ENCODE results near the gene CXCR5.

CXCR5 gene

GRCh38 chr11:118857385-118857784 is 26.3 kb upstream of the CXCR5 start:
- TF ChIP-seq, protein P1, sequence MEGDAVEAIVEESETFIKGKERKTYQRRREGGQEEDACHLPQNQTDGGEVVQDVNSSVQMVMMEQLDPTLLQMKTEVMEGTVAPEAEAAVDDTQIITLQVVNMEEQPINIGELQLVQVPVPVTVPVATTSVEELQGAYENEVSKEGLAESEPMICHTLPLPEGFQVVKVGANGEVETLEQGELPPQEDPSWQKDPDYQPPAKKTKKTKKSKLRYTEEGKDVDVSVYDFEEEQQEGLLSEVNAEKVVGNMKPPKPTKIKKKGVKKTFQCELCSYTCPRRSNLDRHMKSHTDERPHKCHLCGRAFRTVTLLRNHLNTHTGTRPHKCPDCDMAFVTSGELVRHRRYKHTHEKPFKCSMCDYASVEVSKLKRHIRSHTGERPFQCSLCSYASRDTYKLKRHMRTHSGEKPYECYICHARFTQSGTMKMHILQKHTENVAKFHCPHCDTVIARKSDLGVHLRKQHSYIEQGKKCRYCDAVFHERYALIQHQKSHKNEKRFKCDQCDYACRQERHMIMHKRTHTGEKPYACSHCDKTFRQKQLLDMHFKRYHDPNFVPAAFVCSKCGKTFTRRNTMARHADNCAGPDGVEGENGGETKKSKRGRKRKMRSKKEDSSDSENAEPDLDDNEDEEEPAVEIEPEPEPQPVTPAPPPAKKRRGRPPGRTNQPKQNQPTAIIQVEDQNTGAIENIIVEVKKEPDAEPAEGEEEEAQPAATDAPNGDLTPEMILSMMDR (IDR thresholded peaks at IDR 0.05; ENCODE audit: insufficient read depth, low read depth, low read length, missing control alignments): no peak
- no peak overlapping the region for H3K4me3 ChIP-seq (ENCODE audit: low read depth, low read length)
- no peak for DNase-seq (ENCODE audit: low read depth)

GRCh38 chr11:118859973-118860372 is 23.7 kb upstream of the CXCR5 start:
- DNase-seq (ENCODE audit: low read depth): no peak
- no peak overlapping the region for H3K4me3 ChIP-seq (ENCODE audit: low read depth, low read length)
- TF ChIP-seq, protein P1 (IDR thresholded peaks at IDR 0.05; ENCODE audit: insufficient read depth, low read depth, low read length, missing control alignments): no peak

GRCh38 chr11:118868659-118869058 is 15.0 kb upstream of the CXCR5 start:
- no peak for DNase-seq (ENCODE audit: low read depth)
- TF ChIP-seq, protein P1 (IDR thresholded peaks at IDR 0.05; ENCODE audit: insufficient read depth, low read depth, low read length, missing control alignments): no peak
- H3K4me3 ChIP-seq (ENCODE audit: low read depth, low read length): no peak overlapping the region

DNA sequence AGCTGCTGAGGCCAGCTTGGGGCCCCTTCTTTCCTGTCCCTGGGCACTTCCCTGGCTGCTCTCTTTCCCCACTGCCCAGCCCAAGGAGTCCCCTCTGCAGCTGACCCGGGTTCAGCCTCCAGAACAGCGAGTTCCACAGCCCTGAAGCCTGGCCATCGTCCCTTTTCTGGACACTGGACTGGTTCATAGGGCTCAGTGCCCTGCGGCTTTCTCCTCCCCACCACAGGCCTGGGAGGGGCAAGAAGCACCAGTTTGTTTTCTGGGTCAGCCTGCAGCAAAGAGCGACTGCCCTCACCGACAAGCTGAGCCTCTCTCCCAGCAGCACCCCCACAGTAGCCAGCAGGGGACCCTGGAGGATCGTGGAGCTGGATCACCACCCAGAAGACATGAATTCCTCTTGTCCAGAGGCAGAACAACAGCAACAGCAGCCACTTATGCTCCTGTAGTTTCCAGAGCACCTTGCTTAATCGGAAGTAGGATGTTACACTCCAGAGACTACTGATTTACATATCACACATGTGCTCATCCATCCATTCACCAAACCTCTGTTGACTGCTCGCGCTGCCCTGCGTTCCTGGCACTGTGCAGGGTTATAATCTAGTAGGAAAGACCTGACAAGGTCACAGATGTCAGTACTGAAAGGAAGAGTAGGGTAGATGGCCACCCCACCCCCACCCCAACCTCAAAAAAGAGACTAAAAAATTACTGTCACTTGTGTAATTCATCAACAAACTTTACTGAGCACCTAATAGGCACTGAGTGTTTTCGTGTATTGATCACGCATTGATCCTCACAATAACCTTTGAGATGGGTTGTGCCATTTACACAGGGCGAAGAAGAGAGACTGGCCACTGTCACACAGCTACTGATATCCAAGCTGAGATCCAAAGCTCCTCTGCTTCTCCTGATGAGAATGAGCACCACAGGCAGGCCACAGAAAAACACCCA is 13.0 kb upstream of the CXCR5 start:
- TF ChIP-seq, protein P1 (IDR thresholded peaks at IDR 0.05; ENCODE audit: insufficient read depth, low read depth, low read length, missing control alignments): no peak
- H3K4me3 ChIP-seq (ENCODE audit: low read depth, low read length): no peak overlapping the region
- peak; percentile 76 for DNase-seq (ENCODE audit: low read depth)

DNA sequence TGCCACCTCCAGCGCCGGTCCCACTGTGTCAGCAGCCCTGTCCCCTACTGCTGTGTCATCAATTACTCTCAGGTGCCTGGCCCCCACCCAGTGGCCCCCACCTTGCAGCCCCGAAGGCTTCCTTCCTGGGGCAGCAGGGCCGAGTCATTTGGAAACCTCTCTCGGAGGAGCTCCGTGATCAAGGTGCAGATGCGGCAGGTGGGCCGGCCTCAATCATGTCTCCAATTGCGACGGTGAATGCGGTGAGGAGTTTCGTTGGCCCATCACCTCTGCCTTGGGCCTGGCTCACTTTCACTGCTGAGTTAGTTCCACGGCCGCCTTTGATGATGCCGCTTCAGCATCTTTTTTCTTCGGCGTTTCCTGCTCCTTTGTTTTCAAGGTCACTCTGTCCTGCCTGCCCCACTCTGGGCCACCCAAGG is 11.3 kb upstream of the CXCR5 start:
- TF ChIP-seq, protein P1 (IDR thresholded peaks at IDR 0.05; ENCODE audit: insufficient read depth, low read depth, low read length, missing control alignments): no peak
- H3K4me3 ChIP-seq (ENCODE audit: low read depth, low read length): no peak overlapping the region
- DNase-seq (ENCODE audit: low read depth): peak; percentile 88

GRCh38 chr11:118873804-118874203 is 9.9 kb upstream of the CXCR5 start:
- DNase-seq (ENCODE audit: low read depth): no peak
- TF ChIP-seq, protein P1 (IDR thresholded peaks at IDR 0.05; ENCODE audit: insufficient read depth, low read depth, low read length, missing control alignments): no peak
- H3K4me3 ChIP-seq (ENCODE audit: low read depth, low read length): no peak overlapping the region

Measured in GM12865 (cell line).